HL-60 (cell line): Measurements from ENCODE around the gene HSD17B1.

ENCODE experiments used
- CTCF ChIP-seq: IDR thresholded peaks from one replicate; pipeline ENCODE4 v1.5.1; 2011; ENCODE audit warnings: low read length, control low read depth, inconsistent platforms; ENCODE audit not compliant: insufficient read depth
- REST ChIP-seq: IDR thresholded peaks from 2 replicates; pipeline ENCODE4 v1.6.1; 2012; ENCODE audit warnings: low read depth; ENCODE audit not compliant: insufficient replicate concordance

- TF ChIP-seq CTCF: no peak
- no peak for TF ChIP-seq REST
Observed at GRCh38 chr17:42553161-42553818, 567 bp downstream of the HSD17B1 start.
